Thyroid gland (tissue), 4 donors: ENCODE measurements around the gene TEAD2.

Source experiments
- POLR2A ChIP-seq, 2 donors: fragments of 450-650 bp; IDR thresholded peaks; one replicate each; pipeline ENCODE4 v1.6.1; 2017; ENCODE audit warnings: antibody characterized with exemption in 2 of 2, mild to moderate bottlenecking in 2 of 2, moderate library complexity in 1 of 2
- TF ChIP-seq, protein P1 (sequence below), 6 experiments: fragments of 200-600 bp in 3 of 6; fragments of 450-650 bp in 3 of 6; sonication (generic) in 3 of 6; IDR thresholded peaks; one replicate each; pipeline ENCODE4 v1.5.1; 2016 to 2019; ENCODE audit warnings: antibody characterized with exemption in 6 of 6, mild to moderate bottlenecking in 2 of 6, inconsistent platforms in 1 of 6, moderate library complexity in 1 of 6

DNA sequence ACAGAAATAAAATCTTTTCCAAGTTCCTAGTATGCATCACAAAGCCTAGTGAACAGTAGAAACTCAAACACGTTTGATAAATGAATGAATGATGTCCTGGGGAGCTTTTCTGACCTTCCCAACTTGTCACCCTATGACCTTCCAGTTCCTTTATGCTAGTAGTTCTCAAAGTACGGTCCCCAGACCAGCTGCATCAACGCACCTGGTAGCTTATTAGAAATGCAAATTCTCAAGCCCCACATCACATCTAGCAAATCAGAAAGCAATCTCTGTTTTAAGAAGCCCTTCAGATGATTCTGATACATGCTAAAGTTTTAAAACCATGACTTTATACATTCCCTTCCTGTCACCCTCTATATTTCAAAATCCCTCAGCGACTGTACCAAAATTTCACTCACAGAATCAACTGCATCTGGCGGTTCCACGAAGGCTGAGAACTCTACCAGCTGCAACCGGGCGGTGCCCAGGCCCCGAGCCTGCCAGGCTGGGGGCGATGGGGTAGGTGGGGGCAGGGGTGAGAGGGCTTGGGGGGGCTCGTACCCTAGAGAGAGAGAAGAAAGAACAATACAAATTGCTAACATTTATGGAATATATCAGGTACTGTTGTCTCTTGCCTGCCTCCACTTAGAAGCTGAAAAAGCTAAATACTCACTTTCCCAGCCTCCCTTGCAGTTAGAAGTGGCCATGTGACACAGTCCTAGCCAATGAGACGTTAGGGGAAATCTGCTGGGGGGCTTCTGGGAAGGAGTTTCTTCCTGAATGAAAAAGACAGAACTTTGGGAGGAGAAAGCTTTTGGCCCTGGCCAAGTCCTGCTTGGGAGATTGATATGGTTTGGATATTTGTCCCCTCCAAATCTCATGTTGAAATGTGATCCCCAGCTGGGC lies 13.7 kb downstream of the TEAD2 start:
- TF ChIP-seq POLR2A (IDR thresholded peaks at IDR 0.05) = no peak
- TF ChIP-seq, protein P1, sequence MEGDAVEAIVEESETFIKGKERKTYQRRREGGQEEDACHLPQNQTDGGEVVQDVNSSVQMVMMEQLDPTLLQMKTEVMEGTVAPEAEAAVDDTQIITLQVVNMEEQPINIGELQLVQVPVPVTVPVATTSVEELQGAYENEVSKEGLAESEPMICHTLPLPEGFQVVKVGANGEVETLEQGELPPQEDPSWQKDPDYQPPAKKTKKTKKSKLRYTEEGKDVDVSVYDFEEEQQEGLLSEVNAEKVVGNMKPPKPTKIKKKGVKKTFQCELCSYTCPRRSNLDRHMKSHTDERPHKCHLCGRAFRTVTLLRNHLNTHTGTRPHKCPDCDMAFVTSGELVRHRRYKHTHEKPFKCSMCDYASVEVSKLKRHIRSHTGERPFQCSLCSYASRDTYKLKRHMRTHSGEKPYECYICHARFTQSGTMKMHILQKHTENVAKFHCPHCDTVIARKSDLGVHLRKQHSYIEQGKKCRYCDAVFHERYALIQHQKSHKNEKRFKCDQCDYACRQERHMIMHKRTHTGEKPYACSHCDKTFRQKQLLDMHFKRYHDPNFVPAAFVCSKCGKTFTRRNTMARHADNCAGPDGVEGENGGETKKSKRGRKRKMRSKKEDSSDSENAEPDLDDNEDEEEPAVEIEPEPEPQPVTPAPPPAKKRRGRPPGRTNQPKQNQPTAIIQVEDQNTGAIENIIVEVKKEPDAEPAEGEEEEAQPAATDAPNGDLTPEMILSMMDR (IDR thresholded peaks at IDR 0.05) = no peak
